NCI-H2107 treated with DMSO at 0.1 percent for 48 hours (cell line): ENCODE data around the gene NEK11.

Experiments used
- DNase-seq: peaks from one replicate; lab custom pipeline; 2025; ENCODE audit not compliant: unreplicated experiment; lab: John Stamatoyannopoulos, UW

The NEK11 gene

DNA sequence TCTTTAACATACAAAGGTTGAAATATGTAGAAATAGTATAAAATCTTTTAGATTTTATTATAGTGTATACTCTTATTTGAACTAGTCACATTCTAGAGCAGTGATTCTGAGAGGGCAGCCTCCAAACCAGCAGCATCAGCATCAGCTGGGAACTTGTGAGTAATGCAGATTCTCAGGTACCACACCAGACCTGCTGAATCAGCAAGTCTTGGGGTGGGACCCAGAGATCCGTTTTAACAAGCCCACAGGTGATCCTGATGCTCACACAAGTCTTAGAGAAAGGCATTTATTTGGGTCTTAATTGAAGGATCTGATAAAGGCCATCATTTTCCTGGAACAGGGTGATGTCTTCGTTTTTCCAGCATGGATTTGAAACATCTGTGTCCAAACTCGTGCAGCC lies 195.9 kb downstream of the NEK11 start:
- DNase-seq = no peak

DNA sequence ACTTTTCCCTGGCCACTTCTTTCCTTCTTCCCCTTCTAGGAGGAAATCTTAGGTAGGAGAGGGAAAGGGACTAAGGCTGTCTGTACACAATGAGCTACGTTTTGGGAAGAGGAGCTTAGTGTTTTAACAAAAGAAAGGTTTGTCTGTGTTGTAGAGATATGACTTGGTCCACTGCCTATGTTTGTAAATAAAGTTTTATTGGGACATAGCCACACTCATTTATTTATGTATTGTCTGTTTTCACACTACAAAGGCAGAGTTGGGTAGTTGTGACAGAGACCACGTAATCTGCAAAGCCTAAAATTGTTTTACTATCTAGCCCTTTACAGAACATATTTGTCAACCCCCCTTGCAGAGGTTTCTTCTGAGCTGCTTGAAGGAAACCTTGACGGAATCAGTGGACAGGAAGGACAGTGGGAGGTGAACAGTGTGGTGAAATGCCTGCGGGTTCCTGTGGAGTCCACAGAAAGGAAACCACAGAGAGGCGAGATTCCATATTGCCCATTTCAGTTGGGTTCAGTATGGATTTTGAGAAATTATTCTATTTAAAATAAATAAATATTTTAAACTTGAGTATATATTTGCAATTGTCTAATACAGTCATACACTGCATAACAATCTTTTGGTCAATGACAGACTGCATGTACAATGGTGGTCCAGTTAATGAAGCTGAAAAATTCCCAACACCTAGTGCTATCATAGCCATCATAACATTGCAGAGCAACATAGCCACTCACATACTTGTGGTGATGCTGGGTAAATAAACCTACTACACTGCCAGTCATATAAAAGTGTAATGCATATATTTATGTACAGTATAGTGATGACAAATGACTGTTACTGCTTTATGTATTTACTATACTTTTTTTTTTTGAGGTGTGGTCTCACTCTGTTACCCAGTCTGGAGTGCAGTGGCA lies 197.0 kb downstream of the NEK11 start:
- DNase-seq = no peak

DNA sequence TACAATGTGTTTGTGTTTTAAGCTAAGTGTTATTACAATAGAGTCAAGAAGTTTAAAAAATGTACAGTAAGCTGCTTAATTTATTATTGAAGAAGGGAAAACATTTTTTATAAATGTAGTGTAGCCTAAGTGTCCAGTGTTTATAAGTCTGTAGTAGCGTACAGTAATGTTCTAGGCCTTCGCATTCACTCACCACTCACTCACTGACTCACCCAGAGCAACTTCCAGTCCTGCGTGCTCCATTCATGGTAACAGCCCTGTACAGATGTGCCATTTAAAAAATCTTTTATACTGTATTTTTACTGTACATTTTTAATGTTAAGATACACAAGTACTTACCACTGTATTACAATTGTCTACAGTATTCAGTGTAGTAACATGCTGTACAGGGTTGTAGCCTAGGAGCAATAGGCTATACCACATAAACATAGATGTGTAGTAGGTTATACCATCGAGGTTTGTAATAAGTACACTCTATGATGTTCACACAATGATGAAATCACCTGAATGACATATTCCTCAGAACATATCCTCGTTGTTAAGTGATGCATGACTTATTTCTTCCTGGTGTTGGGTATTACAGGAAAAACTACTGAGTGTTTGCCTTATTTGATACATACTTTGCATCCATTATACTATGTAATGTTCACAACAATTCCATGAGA lies 198.3 kb downstream of the NEK11 start:
- no peak for DNase-seq

DNA sequence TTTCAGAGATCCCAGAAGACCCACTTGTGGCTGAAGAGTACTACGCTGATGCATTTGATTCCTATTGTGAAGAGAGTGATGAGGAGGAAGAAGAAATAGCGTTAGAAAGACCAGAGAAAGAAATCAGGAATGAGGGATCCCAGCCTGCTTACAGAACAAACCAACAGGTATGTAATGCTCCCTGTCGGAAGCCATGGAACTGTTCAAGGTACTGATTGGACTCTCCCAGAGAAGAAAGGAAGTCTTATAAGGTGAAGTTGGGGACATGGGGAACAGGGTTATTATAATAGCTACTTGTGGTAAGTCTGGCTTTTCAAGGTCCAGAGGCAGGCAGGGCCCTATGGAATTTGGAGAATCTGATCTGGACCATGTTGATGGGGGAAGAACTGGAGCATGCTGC lies 201.8 kb downstream of the NEK11 start:
- DNase-seq = no peak

- DNase-seq = peak; percentile 70
Measured at GRCh38 chr3:131231710-131232389, 205.2 kb downstream of the NEK11 start.

- DNase-seq = no peak
Measured at GRCh38 chr3:131232711-131233267, 206.1 kb downstream of the NEK11 start.

- DNase-seq = no peak
Measured at GRCh38 chr3:131233900-131234668, 207.4 kb downstream of the NEK11 start.

DNA sequence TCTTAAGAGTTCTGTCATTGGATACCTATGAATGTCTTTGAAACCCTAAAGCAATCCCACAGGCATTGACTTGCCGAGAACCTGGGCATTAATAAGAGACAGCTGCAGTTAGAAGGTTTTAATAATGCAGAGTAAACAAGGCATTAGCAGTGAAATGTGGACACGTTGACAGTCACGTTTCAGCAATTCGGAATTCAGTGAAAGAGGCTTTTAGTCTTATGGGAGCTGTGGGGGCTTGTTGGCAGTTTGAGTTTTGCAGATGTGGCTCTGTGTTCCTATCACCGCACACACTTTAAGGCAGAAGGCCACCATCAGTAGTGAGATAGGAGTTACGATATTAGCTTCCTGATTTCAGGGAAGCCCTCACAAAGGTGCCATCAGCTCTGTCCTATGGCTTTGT lies 209.7 kb downstream of the NEK11 start:
- DNase-seq = peak; percentile 68

DNA sequence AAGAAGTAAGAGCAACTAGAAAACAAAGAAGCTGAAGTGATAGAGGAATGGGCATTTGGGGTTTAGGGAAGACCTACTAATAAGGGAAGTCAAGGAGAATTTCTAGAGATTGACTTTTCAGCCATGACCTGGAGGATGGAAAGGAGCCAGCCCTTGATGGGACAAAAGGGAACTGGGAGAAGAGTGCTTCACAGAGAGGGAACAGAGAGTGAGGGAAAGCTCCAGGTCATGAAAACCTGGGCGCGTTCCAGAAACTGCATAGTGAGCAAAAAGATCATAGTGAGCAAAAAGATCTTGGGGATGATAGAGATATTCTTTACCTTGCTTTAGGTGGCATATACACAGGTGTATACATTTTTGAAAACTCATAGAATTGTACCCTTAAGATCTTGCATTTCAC lies 211.8 kb downstream of the NEK11 start:
- no peak for DNase-seq

GRCh38 chr3:131239267-131239666 lies 212.6 kb downstream of the NEK11 start:
- no peak for DNase-seq

GRCh38 chr3:131242201-131242600 lies 215.5 kb downstream of the NEK11 start:
- no peak for DNase-seq

- no peak for DNase-seq
Measured at GRCh38 chr3:131250466-131250865, 223.8 kb downstream of the NEK11 start.

DNA sequence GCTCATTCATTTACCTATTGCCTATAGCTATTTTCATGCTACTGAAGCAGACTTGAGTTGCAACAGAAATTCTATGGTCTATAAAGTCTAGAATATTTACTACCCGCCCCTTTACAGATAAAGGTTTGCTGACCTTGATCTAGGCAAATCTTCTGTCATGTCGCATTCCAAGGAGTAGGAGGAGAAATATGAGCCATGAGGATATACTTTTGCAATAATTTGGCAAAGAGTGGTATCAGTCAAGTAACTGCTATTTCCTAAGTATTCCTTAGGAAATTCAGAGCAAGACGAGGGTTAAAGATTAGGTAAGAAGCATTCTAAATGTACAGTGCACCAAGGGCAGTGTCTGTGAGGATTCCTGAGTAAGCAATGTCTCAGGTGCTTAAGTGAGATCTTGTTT lies 233.8 kb downstream of the NEK11 start:
- no peak for DNase-seq

DNA sequence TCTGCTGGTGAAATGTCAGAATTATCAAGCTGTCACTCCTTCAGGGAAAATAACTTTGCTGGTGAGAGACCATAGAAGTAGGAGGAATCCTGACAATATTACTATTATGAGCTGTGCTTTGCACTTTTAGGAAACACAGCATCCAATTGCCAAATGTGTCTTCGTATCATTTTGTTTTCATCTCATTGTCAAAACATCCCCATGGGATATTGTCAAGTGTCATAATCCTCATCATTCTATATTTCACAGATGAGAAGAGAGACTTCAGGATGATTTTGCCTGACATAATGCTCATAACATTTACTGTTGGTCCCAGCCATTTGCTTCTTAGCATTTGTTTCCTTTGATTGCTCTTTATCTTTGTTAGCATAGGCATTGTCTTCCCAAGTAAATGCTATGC lies 234.4 kb downstream of the NEK11 start:
- DNase-seq = no peak

- no peak for DNase-seq
Measured at GRCh38 chr3:131275556-131275955, 248.9 kb downstream of the NEK11 start.

- no peak for DNase-seq
Measured at GRCh38 chr3:131277836-131278497, 251.3 kb downstream of the NEK11 start.

DNA sequence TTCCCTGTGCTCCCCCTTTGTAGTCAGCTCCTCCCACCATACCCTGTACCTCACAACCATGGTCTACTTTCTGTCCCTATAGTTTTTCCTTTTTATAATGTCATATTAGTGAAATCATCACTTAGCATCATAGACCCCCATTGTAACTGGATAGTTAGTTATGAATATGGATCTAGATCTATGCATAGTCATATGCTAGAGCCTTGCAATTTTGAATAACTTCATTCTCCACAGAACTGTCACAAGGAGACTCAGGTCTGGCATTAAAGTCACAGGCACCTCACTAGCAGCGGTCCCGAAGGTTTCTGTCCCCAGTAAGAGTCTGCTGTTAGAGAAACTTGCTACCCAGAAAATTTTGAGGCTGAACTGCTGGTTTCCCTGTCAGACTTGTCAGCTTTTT lies 252.9 kb downstream of the NEK11 start:
- DNase-seq = no peak

- DNase-seq = no peak
Measured at GRCh38 chr3:131282379-131282778, 255.7 kb downstream of the NEK11 start.

- DNase-seq = no peak
Measured at GRCh38 chr3:131282967-131283366, 256.3 kb downstream of the NEK11 start.

- peak; percentile 3 for DNase-seq
Measured at GRCh38 chr3:131283862-131284261, 257.2 kb downstream of the NEK11 start.
